ENCODE measurements around the gene ERBB4. TPM values are rescaled to one million over a fixed set of nuclear protein-coding genes. Genes with fewer than 3 reads are reported as not detected.

The ERBB4 gene
- total and polyA plus RNA-seq, 2 of the 8 experiments (the other 6 are each of a cell fraction or from before 2014, with no cell fraction given), result 0.34 to 1.3 TPM

DNA sequence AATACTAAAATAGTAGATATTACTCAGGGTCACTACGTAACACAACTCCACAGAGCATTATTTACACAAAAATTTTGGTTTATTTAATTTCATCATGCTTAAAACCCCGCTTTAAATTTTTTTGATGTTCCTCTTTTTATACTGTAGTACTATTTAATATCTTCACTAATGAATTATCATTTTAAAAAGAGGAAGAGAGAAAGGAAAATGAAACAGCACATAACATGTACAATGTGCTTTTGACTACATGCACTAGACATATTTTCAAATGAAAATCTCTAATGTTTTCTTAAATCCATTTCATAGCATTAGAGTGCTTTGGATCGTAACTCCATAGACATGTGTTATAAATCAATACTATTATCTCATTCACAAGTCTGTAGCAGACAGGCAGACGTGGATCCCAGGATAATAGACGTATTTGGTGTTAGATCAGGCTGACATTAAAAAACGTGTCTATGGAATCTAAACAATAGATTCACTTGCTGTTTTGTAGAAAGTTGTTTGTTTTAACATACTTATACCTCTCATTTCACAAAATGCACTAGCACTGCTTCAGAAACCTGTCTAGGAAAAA, 1085.2 kb downstream of the ERBB4 start (continued):
- TF ChIP-seq, protein P1, sequence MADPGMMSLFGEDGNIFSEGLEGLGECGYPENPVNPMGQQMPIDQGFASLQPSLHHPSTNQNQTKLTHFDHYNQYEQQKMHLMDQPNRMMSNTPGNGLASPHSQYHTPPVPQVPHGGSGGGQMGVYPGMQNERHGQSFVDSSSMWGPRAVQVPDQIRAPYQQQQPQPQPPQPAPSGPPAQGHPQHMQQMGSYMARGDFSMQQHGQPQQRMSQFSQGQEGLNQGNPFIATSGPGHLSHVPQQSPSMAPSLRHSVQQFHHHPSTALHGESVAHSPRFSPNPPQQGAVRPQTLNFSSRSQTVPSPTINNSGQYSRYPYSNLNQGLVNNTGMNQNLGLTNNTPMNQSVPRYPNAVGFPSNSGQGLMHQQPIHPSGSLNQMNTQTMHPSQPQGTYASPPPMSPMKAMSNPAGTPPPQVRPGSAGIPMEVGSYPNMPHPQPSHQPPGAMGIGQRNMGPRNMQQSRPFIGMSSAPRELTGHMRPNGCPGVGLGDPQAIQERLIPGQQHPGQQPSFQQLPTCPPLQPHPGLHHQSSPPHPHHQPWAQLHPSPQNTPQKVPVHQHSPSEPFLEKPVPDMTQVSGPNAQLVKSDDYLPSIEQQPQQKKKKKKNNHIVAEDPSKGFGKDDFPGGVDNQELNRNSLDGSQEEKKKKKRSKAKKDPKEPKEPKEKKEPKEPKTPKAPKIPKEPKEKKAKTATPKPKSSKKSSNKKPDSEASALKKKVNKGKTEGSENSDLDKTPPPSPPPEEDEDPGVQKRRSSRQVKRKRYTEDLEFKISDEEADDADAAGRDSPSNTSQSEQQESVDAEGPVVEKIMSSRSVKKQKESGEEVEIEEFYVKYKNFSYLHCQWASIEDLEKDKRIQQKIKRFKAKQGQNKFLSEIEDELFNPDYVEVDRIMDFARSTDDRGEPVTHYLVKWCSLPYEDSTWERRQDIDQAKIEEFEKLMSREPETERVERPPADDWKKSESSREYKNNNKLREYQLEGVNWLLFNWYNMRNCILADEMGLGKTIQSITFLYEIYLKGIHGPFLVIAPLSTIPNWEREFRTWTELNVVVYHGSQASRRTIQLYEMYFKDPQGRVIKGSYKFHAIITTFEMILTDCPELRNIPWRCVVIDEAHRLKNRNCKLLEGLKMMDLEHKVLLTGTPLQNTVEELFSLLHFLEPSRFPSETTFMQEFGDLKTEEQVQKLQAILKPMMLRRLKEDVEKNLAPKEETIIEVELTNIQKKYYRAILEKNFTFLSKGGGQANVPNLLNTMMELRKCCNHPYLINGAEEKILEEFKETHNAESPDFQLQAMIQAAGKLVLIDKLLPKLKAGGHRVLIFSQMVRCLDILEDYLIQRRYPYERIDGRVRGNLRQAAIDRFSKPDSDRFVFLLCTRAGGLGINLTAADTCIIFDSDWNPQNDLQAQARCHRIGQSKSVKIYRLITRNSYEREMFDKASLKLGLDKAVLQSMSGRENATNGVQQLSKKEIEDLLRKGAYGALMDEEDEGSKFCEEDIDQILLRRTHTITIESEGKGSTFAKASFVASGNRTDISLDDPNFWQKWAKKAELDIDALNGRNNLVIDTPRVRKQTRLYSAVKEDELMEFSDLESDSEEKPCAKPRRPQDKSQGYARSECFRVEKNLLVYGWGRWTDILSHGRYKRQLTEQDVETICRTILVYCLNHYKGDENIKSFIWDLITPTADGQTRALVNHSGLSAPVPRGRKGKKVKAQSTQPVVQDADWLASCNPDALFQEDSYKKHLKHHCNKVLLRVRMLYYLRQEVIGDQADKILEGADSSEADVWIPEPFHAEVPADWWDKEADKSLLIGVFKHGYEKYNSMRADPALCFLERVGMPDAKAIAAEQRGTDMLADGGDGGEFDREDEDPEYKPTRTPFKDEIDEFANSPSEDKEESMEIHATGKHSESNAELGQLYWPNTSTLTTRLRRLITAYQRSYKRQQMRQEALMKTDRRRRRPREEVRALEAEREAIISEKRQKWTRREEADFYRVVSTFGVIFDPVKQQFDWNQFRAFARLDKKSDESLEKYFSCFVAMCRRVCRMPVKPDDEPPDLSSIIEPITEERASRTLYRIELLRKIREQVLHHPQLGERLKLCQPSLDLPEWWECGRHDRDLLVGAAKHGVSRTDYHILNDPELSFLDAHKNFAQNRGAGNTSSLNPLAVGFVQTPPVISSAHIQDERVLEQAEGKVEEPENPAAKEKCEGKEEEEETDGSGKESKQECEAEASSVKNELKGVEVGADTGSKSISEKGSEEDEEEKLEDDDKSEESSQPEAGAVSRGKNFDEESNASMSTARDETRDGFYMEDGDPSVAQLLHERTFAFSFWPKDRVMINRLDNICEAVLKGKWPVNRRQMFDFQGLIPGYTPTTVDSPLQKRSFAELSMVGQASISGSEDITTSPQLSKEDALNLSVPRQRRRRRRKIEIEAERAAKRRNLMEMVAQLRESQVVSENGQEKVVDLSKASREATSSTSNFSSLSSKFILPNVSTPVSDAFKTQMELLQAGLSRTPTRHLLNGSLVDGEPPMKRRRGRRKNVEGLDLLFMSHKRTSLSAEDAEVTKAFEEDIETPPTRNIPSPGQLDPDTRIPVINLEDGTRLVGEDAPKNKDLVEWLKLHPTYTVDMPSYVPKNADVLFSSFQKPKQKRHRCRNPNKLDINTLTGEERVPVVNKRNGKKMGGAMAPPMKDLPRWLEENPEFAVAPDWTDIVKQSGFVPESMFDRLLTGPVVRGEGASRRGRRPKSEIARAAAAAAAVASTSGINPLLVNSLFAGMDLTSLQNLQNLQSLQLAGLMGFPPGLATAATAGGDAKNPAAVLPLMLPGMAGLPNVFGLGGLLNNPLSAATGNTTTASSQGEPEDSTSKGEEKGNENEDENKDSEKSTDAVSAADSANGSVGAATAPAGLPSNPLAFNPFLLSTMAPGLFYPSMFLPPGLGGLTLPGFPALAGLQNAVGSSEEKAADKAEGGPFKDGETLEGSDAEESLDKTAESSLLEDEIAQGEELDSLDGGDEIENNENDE (IDR thresholded peaks at IDR 0.05; ENCODE audit: insufficient replicate concordance, low read length), result no peak
- TF ChIP-seq KDM5A (IDR thresholded peaks at IDR 0.05; ENCODE audit: low read length), result no peak
- no peak for TF ChIP-seq POLR2A (IDR thresholded peaks at IDR 0.05; ENCODE audit: control extremely low read depth in 1 of 2, low read depth in 2 of 2, low read length in 2 of 2)
- TF ChIP-seq YY1 (IDR thresholded peaks at IDR 0.05; ENCODE audit: low read depth, low read length), result no peak
- TF ChIP-seq PHF8 (conservative IDR thresholded peaks at IDR 0.05; ENCODE audit: low read depth, low read length), result no peak
- TF ChIP-seq EZH2 (IDR thresholded peaks at IDR 0.05; ENCODE audit: low read depth, low read length, severe bottlenecking), result no peak
- TF ChIP-seq CHD1 (IDR thresholded peaks at IDR 0.05; ENCODE audit: low read depth, low read length), result no peak
